Subcutaneous adipose tissue (tissue), 4 donors: ENCODE results near the gene GVQW3. TPM values are rescaled to one million over a fixed set of nuclear protein-coding genes. Genes with fewer than 3 reads are reported as not detected.

Source experiments
- CTCF ChIP-seq: fragments of 450-650 bp; IDR thresholded peaks from one replicate; pipeline ENCODE4 v1.5.1; 2016; ENCODE audit warnings: low read depth, mild to moderate bottlenecking, control low read depth, antibody characterized with exemption, moderate library complexity
- total RNA-seq, 4 donors: library from RNA; depleted of rRNA; stranded (reverse); fragments of >200 nt; gene quantifications; one replicate each; pipeline ENCODE4 v1.1.0, GENCODE V29; 2016

Gene GVQW3
- total RNA-seq, 4 donors from 2014 or later = 0.49 to 1.7 (median 1.2) TPM

- TF ChIP-seq CTCF = no peak
These were observed 4.8 kb downstream of the GVQW3 start for GRCh38 chr11:76385903-76386302.

- TF ChIP-seq CTCF = no peak
These were observed 7.3 kb downstream of the GVQW3 start for GRCh38 chr11:76388408-76388807.

- TF ChIP-seq CTCF = no peak
These were observed 9.9 kb downstream of the GVQW3 start for GRCh38 chr11:76391021-76391420.

GRCh38 chr11:76391811-76392475, 10.8 kb downstream of the GVQW3 start:
- TF ChIP-seq CTCF = no peak

GRCh38 chr11:76392870-76393269, 11.7 kb downstream of the GVQW3 start:
- no peak for TF ChIP-seq CTCF

- no peak for TF ChIP-seq CTCF
These were observed 13.3 kb downstream of the GVQW3 start for GRCh38 chr11:76394411-76394810.

- TF ChIP-seq CTCF = no peak
These were observed 14.2 kb downstream of the GVQW3 start for GRCh38 chr11:76395296-76395695.
